Measurements from ENCODE around the gene TMEM200B. TPM values are rescaled to one million over a fixed set of nuclear protein-coding genes. Genes with fewer than 3 reads are reported as not detected.
"Not testable (repeated sequence)": the region's sequence is repeated elsewhere in the genome, so short reads cannot be mapped to it uniquely, and the experiment has no call there.

TMEM200B gene
- total RNA-seq, 8 experiments from 2014 or later, result 0.33 to 2.4 (median 0.66) TPM

DNA sequence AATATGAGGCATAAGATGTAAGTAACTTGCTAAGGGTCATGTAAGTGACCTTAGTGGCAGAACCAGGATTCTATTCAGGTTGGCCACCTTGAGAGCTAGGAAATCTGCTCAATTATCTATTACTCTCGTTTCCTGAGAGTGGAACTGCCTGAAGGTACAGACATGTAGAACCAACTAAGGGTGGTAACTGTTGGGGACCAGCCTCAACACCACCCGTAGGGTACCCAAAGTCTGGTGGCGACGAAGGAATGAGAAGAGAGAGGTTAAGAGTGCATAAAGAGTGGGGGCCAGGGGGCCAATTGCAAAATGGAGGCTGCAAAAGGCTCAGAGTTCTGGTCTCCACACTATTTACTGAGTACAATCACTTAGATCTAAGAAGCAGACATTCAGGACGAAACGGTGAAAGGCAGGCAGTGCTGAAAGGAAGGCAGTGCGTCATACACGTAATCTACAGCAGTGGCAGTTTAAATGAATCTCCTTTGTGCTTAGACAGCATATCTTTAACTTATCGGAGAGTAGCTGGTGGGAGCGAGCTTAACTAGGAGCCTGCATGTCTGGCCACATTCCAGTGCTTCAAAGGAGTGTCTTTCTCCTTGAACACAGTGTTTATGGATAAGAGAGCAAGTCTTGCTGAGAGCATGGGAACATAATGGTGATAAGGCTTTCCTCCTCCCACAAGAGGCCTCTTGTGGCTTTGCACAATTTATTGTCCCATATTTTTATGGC lies 33.0 kb upstream of the TMEM200B start:
- in situ Hi-C loops (cut with MboI; ENCODE audit: low pct_unique_long_range_greater_than_20kb in 2 of 9, low sequenced_read_pairs in 9 of 9, unreplicated experiment in 9 of 9), result no loop called here
- 66 to 96% (median 89%) methylated on average over 4 to 10 of the region's 10 CpGs; no CpG with 5 or more reads in 3 of the 10 experiments for WGBS, 10 experiments
- Histone ChIP-seq H3K4me1 (replicated peaks in 1 of 2) (no peaks in the 10 kb centered on the region), H3K4me3 (no peak overlapping the region), H3K27ac (no peak overlapping the region)
- ATAC-seq (replicated peaks in 6 of 8), result no peak

DNA sequence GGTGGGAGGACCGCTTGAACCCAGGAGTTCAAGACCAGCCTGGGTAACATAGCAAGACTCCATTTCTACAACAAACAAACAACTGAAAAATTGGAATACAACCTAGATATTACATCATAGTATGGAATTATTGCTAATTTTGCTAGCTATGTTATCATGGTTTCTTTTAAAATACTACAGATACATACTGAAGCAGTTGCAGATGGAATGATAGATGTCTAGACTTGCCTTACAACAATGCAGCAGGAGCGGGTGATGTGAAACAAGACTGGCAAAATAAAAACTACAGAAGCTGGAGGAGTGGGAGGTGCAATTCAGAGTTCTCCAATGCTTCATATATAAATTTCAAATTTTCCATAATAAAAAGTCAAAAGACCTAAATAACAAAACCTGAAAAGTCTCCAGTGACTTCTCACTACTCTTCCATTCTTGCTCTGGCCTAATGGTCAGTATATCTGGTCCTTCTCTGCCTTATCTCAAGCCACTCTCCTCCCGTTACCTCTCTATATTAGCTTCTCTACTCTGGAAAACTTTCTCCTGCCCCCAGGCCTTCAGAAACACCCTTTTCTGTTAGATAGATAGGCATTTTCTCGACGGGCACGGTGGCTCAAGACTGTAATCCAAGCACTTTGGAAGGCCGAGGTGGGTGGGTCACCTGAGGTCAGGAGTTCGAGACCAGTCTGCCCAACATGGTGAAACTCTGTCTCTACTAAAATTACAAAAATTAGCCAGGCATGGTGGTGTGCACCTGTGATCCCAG lies 28.5 kb upstream of the TMEM200B start:
- in situ Hi-C loops (cut with MboI; ENCODE audit: low pct_unique_long_range_greater_than_20kb in 2 of 9, low sequenced_read_pairs in 9 of 9, unreplicated experiment in 9 of 9), result no loop called here
- no peak overlapping the region for H3K27ac ChIP-seq
- 83 to 100% (median 94%) methylated on average over 1 to 8 of the region's 8 CpGs for WGBS, 10 experiments
- H3K4me3 ChIP-seq, result no peak overlapping the region
- ATAC-seq (replicated peaks in 6 of 8), result no peak
- no peaks in the 10 kb centered on the region for H3K4me1 ChIP-seq (replicated peaks in 1 of 2)

DNA sequence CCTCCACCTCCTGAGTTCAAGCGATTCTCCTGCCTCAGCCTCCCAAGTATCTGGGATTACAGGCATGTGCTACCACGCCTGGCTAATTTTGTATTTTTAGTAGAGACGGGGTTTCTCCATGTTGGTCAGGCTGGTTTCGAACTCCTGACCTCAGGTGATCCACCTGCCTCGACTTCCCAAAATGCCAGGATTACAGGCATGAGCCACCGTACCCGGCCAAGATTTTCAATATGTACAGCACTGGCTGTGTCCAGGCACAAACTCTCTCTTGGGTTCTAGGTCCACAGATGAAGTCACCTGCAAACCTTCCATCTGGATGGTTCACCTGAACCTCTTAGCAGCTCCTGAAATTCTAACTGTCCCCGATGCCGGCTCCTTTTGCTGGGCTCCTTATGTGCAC lies 26.6 kb upstream of the TMEM200B start:
- in situ Hi-C loops (cut with MboI; ENCODE audit: low pct_unique_long_range_greater_than_20kb in 2 of 9, low sequenced_read_pairs in 9 of 9, unreplicated experiment in 9 of 9); H3K4me1 ChIP-seq (replicated peaks in 1 of 2); ATAC-seq (replicated peaks in 6 of 8); H3K27ac ChIP-seq; H3K4me3 ChIP-seq: not testable (repeated sequence)
- WGBS, 10 experiments, result 83 to 100% (median 100%) methylated on average over 1 to 8 of the region's 9 CpGs; no CpG with 5 or more reads in 5 of the 10 experiments

DNA sequence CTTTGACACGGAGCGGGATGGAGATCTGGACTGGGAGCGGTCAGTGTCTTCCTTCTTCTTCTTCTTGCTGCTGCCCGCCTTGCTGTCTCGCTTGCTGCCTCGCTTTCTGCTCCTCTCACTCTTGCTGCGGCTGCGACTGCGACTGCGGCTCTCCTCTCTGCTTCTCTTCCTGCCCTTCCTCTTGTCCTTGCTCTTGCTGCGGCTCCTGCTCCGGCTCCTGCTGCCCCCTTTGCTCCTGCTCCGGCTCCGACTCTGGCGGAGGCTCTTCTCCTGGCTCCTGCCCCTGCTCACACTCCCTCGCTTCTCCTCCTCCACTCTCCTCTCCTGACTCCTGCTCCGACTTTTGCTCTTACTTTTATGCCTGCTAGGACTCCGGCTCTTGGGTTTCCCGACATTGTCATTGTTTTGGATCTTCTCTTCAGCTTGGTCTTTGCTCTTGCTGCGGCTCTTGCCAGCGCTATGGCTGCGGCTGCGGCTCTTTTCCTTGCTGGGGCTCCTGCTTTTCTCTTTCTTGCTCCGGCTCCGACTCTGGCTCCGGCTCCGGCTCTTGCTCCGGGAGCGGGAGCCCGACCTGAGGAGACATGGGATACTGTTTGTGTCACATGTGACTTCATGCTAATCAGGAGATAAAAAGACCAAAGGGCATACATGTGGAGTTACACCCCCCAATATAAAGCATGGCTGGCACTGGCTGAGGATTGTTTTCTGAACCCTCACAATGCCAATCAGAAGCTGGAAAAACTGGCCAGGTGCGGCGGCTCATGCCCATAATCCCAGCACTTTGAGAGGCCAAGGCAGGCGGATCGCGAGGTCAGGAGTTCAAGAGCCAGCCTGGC lies 25.2 kb upstream of the TMEM200B start:
- ATAC-seq (replicated peaks in 6 of 8), result peak in 2 of 8 experiments; percentile 21 to 22
- in situ Hi-C loops (cut with MboI; ENCODE audit: low pct_unique_long_range_greater_than_20kb in 2 of 9, low sequenced_read_pairs in 9 of 9, unreplicated experiment in 9 of 9), result no loop called here
- 78 to 100% (median 98%) methylated on average over 1 to 28 of the region's 35 CpGs for WGBS, 10 experiments
- no peaks in the 10 kb centered on the region for H3K4me1 ChIP-seq (replicated peaks in 1 of 2)
- H3K4me3 ChIP-seq, result no peak overlapping the region
- no peak overlapping the region for H3K27ac ChIP-seq

DNA sequence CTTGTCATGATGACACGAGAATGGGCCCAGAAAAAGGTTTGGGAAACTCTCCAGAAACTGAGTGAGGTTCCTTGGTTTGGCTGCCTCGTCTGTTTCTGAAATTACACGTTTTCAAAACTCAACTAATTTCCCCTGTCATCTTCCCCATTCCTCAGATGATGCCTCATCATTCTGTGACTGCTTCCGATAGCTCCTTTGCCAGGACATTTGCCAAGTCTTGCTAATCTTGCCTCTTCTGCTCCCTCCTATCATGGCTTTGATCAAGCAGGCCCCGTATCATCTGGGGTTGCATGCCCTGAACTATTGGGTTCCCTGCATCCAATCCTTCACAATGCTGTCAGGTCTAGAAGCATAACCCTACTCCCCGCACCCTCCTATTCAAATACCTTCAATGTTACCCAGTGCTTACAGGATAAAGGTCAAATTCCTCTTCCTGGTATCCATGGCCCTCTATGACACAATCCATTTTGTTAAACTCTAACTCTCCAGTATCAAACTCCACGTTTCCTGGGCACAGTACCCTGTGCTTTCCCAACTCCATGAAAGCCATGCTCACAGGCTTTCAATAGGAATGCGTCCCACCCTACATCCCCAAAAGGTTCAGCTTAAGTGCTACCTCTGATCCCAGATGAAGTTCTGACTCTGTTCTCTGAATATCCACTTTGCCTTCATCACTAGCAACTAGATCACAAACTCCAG lies 22.2 kb upstream of the TMEM200B start:
- WGBS, 10 experiments, result 29 to 93% (median 82%) methylated on average over 1 to 8 of the region's 8 CpGs; no CpG with 5 or more reads in 2 of the 10 experiments
- Histone ChIP-seq H3K27ac (no peak overlapping the region), H3K4me3 (no peak overlapping the region), H3K4me1 (replicated peaks in 1 of 2) (no peaks in the 10 kb centered on the region)
- in situ Hi-C loops (cut with MboI; ENCODE audit: low pct_unique_long_range_greater_than_20kb in 2 of 9, low sequenced_read_pairs in 9 of 9, unreplicated experiment in 9 of 9), result no loop called here
- ATAC-seq (replicated peaks in 6 of 8), result peak in 3 of 8 experiments; percentile 9 to 66 (median 33)

DNA sequence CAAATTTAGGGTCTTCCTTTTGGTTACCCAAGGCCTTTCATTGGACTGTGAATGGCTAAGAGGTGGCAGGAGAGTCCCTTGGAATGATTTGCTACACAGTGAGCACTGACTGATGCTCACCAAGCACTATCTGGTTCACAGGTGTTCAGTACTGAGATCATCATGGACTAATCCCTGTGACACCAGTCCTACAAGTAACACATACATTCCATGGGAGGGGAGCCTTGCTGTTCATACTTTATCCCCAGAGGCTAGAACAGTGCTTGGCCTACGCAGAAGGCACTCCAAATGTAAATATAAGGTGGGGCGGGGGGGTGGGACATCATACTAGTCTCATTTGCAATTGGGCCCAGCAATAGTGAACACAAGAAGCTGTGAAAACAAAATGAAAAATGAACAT lies 20.5 kb upstream of the TMEM200B start:
- peak in 2 of 8 experiments; percentile 45 to 56 for ATAC-seq (replicated peaks in 6 of 8)
- Histone ChIP-seq H3K4me1 (replicated peaks in 1 of 2) (no peaks in the 10 kb centered on the region), H3K4me3 (no peak overlapping the region), H3K27ac (no peak overlapping the region)
- in situ Hi-C loops (cut with MboI; ENCODE audit: low pct_unique_long_range_greater_than_20kb in 2 of 9, low sequenced_read_pairs in 9 of 9, unreplicated experiment in 9 of 9), result no loop called here
- WGBS, 10 experiments, result 67 to 100% (median 93%) methylated on average over 1 to 2 of the region's 2 CpGs; no CpG with 5 or more reads in 7 of the 10 experiments

DNA sequence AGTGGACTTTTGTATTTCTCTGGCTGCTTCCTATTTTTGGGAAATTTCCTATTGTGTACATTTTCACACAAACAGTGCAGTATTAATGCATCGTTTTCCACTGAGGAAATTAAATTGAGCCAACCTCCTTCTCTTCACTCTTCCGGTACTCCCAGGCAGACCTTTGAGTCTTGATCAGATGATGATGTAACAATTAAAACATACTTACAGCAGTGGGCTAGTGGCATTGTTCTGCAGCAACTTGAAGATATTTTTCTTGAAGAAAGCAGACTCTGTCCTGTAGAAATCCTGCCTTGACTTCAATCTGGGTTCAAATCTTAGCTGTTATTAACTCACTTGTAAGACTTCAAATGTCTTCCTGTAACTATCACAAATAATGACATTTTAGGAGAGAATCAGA lies 19.0 kb upstream of the TMEM200B start:
- H3K27ac ChIP-seq, result no peak overlapping the region

DNA sequence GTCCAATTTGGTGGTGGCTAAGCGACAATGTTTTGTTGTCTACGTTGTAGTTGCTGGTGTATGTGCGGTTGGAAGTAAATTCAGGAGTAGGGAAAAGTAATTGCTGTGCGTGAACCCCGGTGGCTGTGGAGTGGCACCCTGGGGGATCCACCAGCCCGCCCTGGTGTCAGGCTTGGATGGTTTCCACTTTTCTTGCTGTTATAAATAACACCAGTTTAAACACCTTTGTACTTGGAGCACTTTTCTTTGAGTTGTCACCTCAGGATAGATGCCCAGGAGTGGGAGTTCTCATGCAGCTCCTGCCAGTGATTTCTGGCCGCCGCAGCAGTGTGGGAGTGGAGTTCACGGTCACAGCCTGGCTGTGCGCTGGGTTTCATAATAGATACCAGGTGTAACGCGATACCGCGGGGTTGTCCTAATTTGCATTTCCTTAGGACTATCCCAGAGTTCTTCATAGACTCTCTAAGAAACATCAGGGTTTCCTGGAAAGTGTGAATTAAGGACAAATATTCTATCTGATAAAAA lies 12.8 kb upstream of the TMEM200B start:
- WGBS, 10 experiments, result 5 to 100% (median 42%) methylated on average over 1 to 12 of the region's 14 CpGs
- peak in 3 of 8 experiments; percentile 73 to 85 (median 85) for ATAC-seq (replicated peaks in 6 of 8)
- H3K4me1 ChIP-seq (replicated peaks in 1 of 2), result no peaks in the 10 kb centered on the region
- H3K4me3 ChIP-seq, result no peak overlapping the region
- in situ Hi-C loops (cut with MboI; ENCODE audit: low pct_unique_long_range_greater_than_20kb in 2 of 9, low sequenced_read_pairs in 9 of 9, unreplicated experiment in 9 of 9), result no loop called here
- H3K27ac ChIP-seq, result no peak overlapping the region

More for the DNA sequence above, 19.0 kb upstream of the TMEM200B start:
- in situ Hi-C loops (cut with MboI; ENCODE audit: low pct_unique_long_range_greater_than_20kb in 2 of 9, low sequenced_read_pairs in 9 of 9, unreplicated experiment in 9 of 9), result no loop called here
- 51 to 100% (median 93%) methylated on average over 2 of the region's 2 CpGs; no CpG with 5 or more reads in 4 of the 10 experiments for WGBS, 10 experiments
- H3K4me3 ChIP-seq, result no peak overlapping the region
- ATAC-seq (replicated peaks in 6 of 8), result no peak
- H3K4me1 ChIP-seq (replicated peaks in 1 of 2), result no peaks in the 10 kb centered on the region

DNA sequence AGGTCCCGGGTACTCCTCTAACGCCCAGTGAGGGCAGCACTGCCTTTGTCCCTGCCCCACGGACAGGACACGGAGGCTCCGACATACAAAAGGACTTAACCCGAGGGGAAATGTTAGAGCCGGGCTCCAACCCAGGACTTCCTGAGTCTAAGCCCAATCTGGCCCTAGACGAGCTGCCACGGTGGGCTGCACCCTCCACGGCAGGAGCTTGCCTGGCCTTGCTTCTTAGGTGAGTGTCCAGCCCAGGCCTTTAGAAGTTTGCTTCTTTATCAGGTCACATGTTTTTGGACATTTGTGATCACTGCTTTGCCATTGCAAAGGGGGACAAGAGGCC lies 11.0 kb upstream of the TMEM200B start:
- no peak overlapping the region for H3K27ac ChIP-seq
- H3K4me1 ChIP-seq (replicated peaks in 1 of 2), result no peaks in the 10 kb centered on the region
- ATAC-seq (replicated peaks in 6 of 8), result no peak
- in situ Hi-C loops (cut with MboI; ENCODE audit: low pct_unique_long_range_greater_than_20kb in 2 of 9, low sequenced_read_pairs in 9 of 9, unreplicated experiment in 9 of 9), result no loop called here
- WGBS, 10 experiments, result 25 to 93% (median 78%) methylated on average over 1 to 7 of the region's 10 CpGs; no CpG with 5 or more reads in 4 of the 10 experiments
- H3K4me3 ChIP-seq, result no peak overlapping the region

DNA sequence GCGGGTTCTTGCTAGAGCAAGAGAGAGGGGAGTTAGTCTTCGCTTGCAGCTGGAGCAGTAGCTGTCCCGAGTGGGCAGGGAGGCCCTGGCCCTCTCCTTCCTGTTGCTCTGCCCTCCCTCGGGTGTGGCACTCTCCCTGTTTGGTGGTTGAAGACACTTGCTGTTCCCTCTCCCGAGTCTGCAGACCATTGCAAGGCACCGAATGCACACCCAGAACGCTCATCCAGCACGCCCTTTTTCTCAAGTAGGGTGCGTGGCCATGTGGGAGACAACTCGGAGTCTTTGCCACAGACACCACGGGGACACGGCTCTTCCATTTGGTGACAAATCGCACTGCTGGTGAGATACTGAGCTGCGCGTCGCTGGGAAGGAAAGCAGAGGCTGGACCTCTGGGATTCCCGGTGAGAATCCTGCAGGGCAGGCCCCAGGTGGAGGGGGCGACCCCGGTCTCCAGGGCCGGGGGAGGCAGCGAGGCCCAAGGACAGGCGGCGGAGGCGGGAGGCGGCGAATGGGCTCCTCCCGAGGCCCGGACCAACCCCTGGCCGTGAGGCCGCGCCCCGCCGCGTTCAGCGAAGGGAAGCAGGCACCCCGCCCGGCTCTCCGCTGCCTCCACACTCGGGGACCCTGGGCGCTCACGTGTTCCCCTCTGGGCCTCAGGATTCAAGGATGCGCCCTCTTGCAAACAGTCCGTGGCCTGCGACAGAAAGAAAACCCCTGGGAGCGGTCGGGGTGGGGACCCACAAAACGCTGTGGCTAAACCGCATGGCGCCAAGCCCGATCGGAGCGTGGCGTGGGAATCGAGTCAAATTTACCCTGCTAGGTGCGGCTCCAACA lies 10.4 kb upstream of the TMEM200B start:
- no peak overlapping the region for H3K4me3 ChIP-seq
- WGBS, 10 experiments, result 34 to 86% (median 76%) methylated on average over 2 to 20 of the region's 55 CpGs; no CpG with 5 or more reads in 5 of the 10 experiments
- ATAC-seq (replicated peaks in 6 of 8), result peak in 2 of 8 experiments; percentile 25 to 69

DNA sequence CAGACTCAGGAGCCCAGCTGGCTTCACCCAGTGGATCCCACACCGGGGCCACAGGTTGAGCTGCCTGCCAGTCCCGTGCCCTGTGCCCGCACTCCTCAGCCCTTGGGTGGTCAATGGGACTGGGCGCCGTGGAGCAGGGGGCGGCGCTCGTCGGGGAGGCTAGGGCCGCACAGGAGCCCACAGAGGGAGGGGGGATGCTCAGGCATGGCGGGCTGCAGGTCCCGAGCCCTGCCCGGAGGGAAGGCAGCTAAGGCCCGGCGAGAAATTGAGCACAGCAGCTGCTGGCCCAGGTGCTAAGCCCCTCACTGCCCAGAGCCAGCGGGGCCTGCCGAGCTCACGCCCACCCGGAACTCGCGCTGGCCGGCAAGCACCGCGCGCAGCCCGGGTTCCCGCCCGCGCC lies 7.4 kb upstream of the TMEM200B start:
- ATAC-seq (replicated peaks in 6 of 8); in situ Hi-C loops (cut with MboI; ENCODE audit: low pct_unique_long_range_greater_than_20kb in 2 of 9, low sequenced_read_pairs in 9 of 9, unreplicated experiment in 9 of 9): not testable (repeated sequence)
- no CpG with 5 or more reads among the region's 29 CpGs for WGBS, 10 experiments

More for the DNA sequence above, 10.4 kb upstream of the TMEM200B start:
- Histone ChIP-seq H3K4me1 (replicated peaks in 1 of 2) (no peaks in the 10 kb centered on the region), H3K27ac (no peak overlapping the region)
- in situ Hi-C loops (cut with MboI; ENCODE audit: low pct_unique_long_range_greater_than_20kb in 2 of 9, low sequenced_read_pairs in 9 of 9, unreplicated experiment in 9 of 9), result no loop called here

More for the DNA sequence above, 7.4 kb upstream of the TMEM200B start:
- H3K4me3 ChIP-seq; H3K27ac ChIP-seq; H3K4me1 ChIP-seq (replicated peaks in 1 of 2): not testable (repeated sequence)

Measured in motor neuron (in vitro differentiated cells).